IPS-NIHi11 (cell line): ENCODE data around the gene RER1.
A peak's percentile ranks its signal among the peaks of the same experiment; 100 is the strongest.

Experiments
- DNase-seq: peaks from one replicate; pipeline ENCODE4 v3.0.0; 2012; ENCODE audit warnings: mixed read lengths, low spot score

RER1 gene

GRCh38 chr1:2407991-2408275 is 16.3 kb downstream of the RER1 start:
- DNase-seq, result no peak

GRCh38 chr1:2408456-2408855 is 16.8 kb downstream of the RER1 start:
- DNase-seq, result no peak

GRCh38 chr1:2408859-2409276 is 17.2 kb downstream of the RER1 start:
- DNase-seq, result no peak

GRCh38 chr1:2409745-2410144 is 18.1 kb downstream of the RER1 start:
- no peak for DNase-seq

GRCh38 chr1:2411801-2412394 is 20.3 kb downstream of the RER1 start:
- no peak for DNase-seq

- peak; percentile 99 for DNase-seq
Observed at GRCh38 chr1:2412395-2412772, 20.7 kb downstream of the RER1 start, which contains the start of gene PEX10. Gene PEX10 (minus strand): TSS chr1:2412564. CDS start chr1:2412502, 62 bp downstream.

GRCh38 chr1:2412773-2413494 is 21.3 kb downstream of the RER1 start:
- DNase-seq, result peak; percentile 74

- DNase-seq, result no peak
Observed at GRCh38 chr1:2413495-2414296, 22.1 kb downstream of the RER1 start.

- DNase-seq, result peak; percentile 87
Observed at GRCh38 chr1:2414297-2414958, 22.8 kb downstream of the RER1 start.

- no peak for DNase-seq
Observed at GRCh38 chr1:2415337-2415736, 23.7 kb downstream of the RER1 start.

GRCh38 chr1:2415801-2416208 is 24.2 kb downstream of the RER1 start:
- DNase-seq, result no peak

GRCh38 chr1:2416403-2416802 is 24.8 kb downstream of the RER1 start:
- no peak for DNase-seq

- DNase-seq, result no peak
Observed at GRCh38 chr1:2417083-2417832, 25.6 kb downstream of the RER1 start.

- no peak for DNase-seq
Observed at GRCh38 chr1:2417833-2418225, 26.2 kb downstream of the RER1 start.

- no peak for DNase-seq
Observed at GRCh38 chr1:2418791-2419320, 27.2 kb downstream of the RER1 start.

GRCh38 chr1:2419416-2419815 is 27.8 kb downstream of the RER1 start:
- no peak for DNase-seq

GRCh38 chr1:2422523-2422922 is 30.9 kb downstream of the RER1 start:
- no peak for DNase-seq

- no peak for DNase-seq
Observed at GRCh38 chr1:2425892-2426291, 34.3 kb downstream of the RER1 start.

- DNase-seq, result no peak
Observed at GRCh38 chr1:2426540-2426939, 34.9 kb downstream of the RER1 start.

- no peak for DNase-seq
Observed at GRCh38 chr1:2427051-2427450, 35.4 kb downstream of the RER1 start.

- no peak for DNase-seq
Observed at GRCh38 chr1:2427976-2428375, 36.3 kb downstream of the RER1 start.

- DNase-seq, result no peak
Observed at GRCh38 chr1:2428490-2428889, 36.8 kb downstream of the RER1 start.
